GM20000 (cell line): ENCODE measurements around the gene FAM50A.
"Not testable (repeated sequence)": the region's sequence is repeated elsewhere in the genome, so short reads cannot be mapped to it uniquely, and the experiment has no call there.

ENCODE experiments used
- DNase-seq: peaks from one replicate; pipeline ENCODE4 v3.0.0; 2012; ENCODE audit warnings: low spot score
- CTCF ChIP-seq: IDR thresholded peaks from 2 replicates; pipeline ENCODE4 v1.5.1; 2012; ENCODE audit warnings: mild to moderate bottlenecking, control low read depth; ENCODE audit errors: extremely low read depth, missing control alignments

FAM50A gene

GRCh38 chrX:154489182-154489581 is 45.2 kb downstream of the FAM50A start:
- DNase-seq = no peak
- TF ChIP-seq CTCF = no peak

GRCh38 chrX:154490021-154490413 is 46.1 kb downstream of the FAM50A start:
- DNase-seq = peak; percentile 29

GRCh38 chrX:154490414-154491083 is 46.6 kb downstream of the FAM50A start, which contains the start of gene SLC10A3:
Gene SLC10A3 (minus strand): TSS chrX:154490629. CDS start chrX:154488940, 1,689 bp downstream.
- peak; percentile 93 for DNase-seq
- no peak for TF ChIP-seq CTCF

More at GRCh38 chrX:154490021-154490413, 46.1 kb downstream of the FAM50A start:
- no peak for TF ChIP-seq CTCF

GRCh38 chrX:154494715-154495114 is 50.8 kb downstream of the FAM50A start:
- TF ChIP-seq CTCF = no peak
- DNase-seq = no peak

- DNase-seq = no peak
- TF ChIP-seq CTCF = no peak
These were observed 51.6 kb downstream of the FAM50A start for GRCh38 chrX:154495472-154495922.

GRCh38 chrX:154496591-154497137 is 52.7 kb downstream of the FAM50A start:
- DNase-seq = not testable (repeated sequence)
